ENCODE data around the gene UNK. TPM values are rescaled to one million over a fixed set of nuclear protein-coding genes. Genes with fewer than 3 reads are reported as not detected.

The UNK gene
- total RNA-seq, 1 experiment from 2014 or later, result 35.4 TPM

DNA sequence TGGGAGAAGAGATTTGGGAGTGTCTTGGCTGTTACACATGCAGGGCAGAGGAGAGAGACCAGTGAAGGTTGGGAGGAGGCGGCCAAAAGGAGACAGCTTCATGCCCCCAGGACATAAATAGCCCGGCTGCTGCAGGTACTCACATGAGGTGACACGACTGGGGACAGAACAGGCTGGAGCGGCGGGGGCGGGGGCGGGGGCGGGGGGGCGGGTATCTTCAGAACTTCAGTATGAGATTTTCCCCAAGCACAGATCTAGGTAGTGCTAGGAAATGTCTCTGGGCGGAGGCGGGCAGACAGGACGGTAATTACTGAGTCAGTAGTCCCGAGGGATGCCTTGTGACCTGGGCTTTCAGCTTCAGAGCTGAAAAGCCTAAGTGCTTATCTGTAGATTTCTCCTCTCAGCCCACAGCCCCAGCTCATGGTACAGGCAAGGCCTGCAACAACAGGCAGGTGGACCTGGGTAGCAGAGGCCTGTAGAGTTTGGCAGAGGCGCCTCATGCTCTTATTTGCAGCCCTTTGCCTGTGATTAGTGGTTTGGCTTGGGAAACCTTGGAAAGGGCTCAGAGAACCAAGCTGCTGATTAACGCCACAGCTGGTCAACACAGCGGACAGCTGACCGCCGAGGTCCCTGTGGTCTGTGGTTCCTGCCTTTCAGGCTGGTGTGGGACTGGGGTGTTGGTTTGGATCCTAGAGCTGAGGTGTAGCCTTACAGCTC, 24.5 kb downstream of the UNK start:
- no peaks in the 10 kb centered on the region for H3K27me3 Mint-ChIP-seq (ENCODE audit: low read depth)
- POLR2A ChIA-PET, result no interaction called here
- H3K4me1 Mint-ChIP-seq, result no peaks in the 10 kb centered on the region
- H3K27ac Mint-ChIP-seq, result peak overlapping the region; percentile 88; the same call in 1 of the 2 replicates
- H3K36me3 Mint-ChIP-seq, result peaks cover 9% of the 10 kb centered on the region; the same call in 1 of the 2 replicates
- CTCF ChIA-PET, result interaction anchor here (0.8 to 3.5 kb wide), 3 partner anchors 21 to 55 kb away, joined by 3 to 12 read pairs (median 5); partner anchors contain the start of gene WBP2
- DNase-seq (ENCODE audit: low spot score) (no peak), ATAC-seq (peak; percentile 17; the same call in 1 of the 2 replicates)
- H3K9me3 Mint-ChIP-seq, result no peaks in the 10 kb centered on the region
- H3K4me3 Mint-ChIP-seq, result no peak overlapping the region
- TF ChIP-seq ELF4 (CRISPR knock-in tag; IDR thresholded peaks at IDR 0.05; ENCODE audit: low read depth) (no peak), HMGXB4 (CRISPR knock-in tag; IDR thresholded peaks at IDR 0.05) (no peak), ZNF532 (CRISPR knock-in tag; IDR thresholded peaks at IDR 0.05; ENCODE audit: borderline replicate concordance) (no peak), ERG (CRISPR knock-in tag; IDR thresholded peaks at IDR 0.05) (no peak), ATF1 (CRISPR knock-in tag; IDR thresholded peaks at IDR 0.05) (no peak), CREM (CRISPR knock-in tag; IDR thresholded peaks at IDR 0.05) (no peak), RELA (CRISPR knock-in tag; IDR thresholded peaks at IDR 0.05; ENCODE audit: borderline replicate concordance) (no peak), USF2 (CRISPR knock-in tag; IDR thresholded peaks at IDR 0.05) (no peak)
- TF ChIP-seq, protein P1, sequence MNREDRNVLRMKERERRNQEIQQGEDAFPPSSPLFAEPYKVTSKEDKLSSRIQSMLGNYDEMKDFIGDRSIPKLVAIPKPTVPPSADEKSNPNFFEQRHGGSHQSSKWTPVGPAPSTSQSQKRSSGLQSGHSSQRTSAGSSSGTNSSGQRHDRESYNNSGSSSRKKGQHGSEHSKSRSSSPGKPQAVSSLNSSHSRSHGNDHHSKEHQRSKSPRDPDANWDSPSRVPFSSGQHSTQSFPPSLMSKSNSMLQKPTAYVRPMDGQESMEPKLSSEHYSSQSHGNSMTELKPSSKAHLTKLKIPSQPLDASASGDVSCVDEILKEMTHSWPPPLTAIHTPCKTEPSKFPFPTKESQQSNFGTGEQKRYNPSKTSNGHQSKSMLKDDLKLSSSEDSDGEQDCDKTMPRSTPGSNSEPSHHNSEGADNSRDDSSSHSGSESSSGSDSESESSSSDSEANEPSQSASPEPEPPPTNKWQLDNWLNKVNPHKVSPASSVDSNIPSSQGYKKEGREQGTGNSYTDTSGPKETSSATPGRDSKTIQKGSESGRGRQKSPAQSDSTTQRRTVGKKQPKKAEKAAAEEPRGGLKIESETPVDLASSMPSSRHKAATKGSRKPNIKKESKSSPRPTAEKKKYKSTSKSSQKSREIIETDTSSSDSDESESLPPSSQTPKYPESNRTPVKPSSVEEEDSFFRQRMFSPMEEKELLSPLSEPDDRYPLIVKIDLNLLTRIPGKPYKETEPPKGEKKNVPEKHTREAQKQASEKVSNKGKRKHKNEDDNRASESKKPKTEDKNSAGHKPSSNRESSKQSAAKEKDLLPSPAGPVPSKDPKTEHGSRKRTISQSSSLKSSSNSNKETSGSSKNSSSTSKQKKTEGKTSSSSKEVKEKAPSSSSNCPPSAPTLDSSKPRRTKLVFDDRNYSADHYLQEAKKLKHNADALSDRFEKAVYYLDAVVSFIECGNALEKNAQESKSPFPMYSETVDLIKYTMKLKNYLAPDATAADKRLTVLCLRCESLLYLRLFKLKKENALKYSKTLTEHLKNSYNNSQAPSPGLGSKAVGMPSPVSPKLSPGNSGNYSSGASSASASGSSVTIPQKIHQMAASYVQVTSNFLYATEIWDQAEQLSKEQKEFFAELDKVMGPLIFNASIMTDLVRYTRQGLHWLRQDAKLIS (CRISPR knock-in tag; IDR thresholded peaks at IDR 0.05; ENCODE audit: borderline replicate concordance), result no peak
- TF ChIP-seq, protein P2, sequence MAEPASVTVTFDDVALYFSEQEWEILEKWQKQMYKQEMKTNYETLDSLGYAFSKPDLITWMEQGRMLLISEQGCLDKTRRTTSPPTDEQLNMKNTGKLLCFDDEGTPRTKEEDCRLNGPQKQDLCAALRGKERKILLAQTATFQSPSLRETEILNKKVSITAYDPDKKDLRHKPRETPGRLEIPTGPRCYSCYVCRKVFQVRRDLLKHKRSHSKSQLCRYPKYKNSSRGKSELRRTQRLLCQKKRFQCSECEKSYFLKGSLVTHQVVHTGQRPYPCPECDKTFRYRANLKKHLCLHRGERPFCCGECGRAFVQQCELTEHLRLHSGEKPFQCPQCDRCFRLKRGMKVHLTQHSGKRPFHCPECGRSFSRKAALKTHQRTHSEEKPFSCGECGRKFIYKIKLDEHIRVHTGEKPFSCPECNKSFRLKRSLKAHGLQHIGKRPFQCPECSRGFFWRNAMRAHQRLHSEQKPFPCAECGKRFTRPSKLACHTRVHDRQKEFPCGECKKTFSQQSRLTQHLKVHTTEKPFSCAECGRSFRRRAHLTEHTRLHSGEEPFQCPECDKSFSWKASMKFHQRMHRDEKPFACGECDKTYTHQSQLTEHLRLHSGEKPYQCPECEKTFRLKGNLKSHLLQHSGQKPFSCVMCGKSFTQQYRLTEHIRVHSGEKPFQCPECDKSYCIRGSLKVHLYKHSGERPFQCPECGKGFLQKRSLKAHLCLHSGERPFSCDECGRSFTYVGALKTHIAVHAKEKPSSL (CRISPR knock-in tag; conservative IDR thresholded peaks at IDR 0.05), result no peak
- TF ChIP-seq, protein P3, sequence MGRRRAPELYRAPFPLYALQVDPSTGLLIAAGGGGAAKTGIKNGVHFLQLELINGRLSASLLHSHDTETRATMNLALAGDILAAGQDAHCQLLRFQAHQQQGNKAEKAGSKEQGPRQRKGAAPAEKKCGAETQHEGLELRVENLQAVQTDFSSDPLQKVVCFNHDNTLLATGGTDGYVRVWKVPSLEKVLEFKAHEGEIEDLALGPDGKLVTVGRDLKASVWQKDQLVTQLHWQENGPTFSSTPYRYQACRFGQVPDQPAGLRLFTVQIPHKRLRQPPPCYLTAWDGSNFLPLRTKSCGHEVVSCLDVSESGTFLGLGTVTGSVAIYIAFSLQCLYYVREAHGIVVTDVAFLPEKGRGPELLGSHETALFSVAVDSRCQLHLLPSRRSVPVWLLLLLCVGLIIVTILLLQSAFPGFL (CRISPR knock-in tag; IDR thresholded peaks at IDR 0.05; ENCODE audit: borderline replicate concordance), result no peak
- TF ChIP-seq, protein P4, sequence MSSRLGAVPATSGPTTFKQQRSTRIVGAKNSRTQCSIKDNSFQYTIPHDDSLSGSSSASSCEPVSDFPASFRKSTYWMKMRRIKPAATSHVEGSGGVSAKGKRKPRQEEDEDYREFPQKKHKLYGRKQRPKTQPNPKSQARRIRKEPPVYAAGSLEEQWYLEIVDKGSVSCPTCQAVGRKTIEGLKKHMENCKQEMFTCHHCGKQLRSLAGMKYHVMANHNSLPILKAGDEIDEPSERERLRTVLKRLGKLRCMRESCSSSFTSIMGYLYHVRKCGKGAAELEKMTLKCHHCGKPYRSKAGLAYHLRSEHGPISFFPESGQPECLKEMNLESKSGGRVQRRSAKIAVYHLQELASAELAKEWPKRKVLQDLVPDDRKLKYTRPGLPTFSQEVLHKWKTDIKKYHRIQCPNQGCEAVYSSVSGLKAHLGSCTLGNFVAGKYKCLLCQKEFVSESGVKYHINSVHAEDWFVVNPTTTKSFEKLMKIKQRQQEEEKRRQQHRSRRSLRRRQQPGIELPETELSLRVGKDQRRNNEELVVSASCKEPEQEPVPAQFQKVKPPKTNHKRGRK (CRISPR knock-in tag; IDR thresholded peaks at IDR 0.05; ENCODE audit: borderline replicate concordance), result no peak
- TF ChIP-seq, protein P5, sequence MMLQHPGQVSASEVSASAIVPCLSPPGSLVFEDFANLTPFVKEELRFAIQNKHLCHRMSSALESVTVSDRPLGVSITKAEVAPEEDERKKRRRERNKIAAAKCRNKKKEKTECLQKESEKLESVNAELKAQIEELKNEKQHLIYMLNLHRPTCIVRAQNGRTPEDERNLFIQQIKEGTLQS (CRISPR knock-in tag; conservative IDR thresholded peaks at IDR 0.05), result no peak
- TF ChIP-seq, protein P6, sequence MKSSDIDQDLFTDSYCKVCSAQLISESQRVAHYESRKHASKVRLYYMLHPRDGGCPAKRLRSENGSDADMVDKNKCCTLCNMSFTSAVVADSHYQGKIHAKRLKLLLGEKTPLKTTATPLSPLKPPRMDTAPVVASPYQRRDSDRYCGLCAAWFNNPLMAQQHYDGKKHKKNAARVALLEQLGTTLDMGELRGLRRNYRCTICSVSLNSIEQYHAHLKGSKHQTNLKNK (CRISPR knock-in tag; IDR thresholded peaks at IDR 0.05), result no peak

Data from WTC11 (cell line).